GM13976 (cell line): ENCODE measurements around the gene TENM4.

Source experiments
- DNase-seq: peaks from one replicate; pipeline ENCODE4 v3.0.0; 2012; ENCODE audit warnings: low spot score
- CTCF ChIP-seq: IDR thresholded peaks from 2 replicates; pipeline ENCODE4 v1.5.1; 2012; ENCODE audit warnings: borderline replicate concordance, mild to moderate bottlenecking; ENCODE audit not compliant: insufficient read depth; ENCODE audit errors: extremely low read depth, missing control alignments, control extremely low read depth
- in situ Hi-C: fragments of 300-500 bp; cut with MboI; formaldehyde crosslinking; loops from one replicate; pipeline ENCODE4 v1.12.0; 2022; ENCODE audit warnings: low sequenced_read_pairs, mixed read lengths, inconsistent platforms; ENCODE audit not compliant: unreplicated experiment

TENM4 gene

DNA sequence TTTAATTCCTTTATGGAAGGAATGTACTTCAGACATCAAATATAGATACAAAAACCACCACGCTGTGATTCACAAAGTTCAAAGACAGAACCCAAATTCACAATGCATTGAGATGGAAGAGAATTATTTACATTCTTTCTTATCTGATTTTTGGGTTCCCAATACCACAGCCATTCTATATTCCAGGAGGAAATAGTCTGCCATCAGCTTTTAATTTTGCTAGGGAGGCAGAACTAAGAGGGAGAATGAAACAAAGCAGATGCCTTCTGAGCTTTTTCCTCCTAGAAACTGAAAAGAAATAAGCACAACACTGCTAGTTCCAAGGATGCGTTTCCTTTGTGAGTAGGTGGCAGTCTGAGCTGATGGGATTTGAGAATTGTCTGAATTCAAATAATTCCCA, 583.1 kb downstream of the TENM4 start:
- no peak for DNase-seq
- in situ Hi-C loops: no loop called here
- TF ChIP-seq CTCF: no peak

GRCh38 chr11:78856211-78856610, 584.6 kb downstream of the TENM4 start:
- no peak for DNase-seq
- in situ Hi-C loops: no loop called here
- TF ChIP-seq CTCF: no peak

DNA sequence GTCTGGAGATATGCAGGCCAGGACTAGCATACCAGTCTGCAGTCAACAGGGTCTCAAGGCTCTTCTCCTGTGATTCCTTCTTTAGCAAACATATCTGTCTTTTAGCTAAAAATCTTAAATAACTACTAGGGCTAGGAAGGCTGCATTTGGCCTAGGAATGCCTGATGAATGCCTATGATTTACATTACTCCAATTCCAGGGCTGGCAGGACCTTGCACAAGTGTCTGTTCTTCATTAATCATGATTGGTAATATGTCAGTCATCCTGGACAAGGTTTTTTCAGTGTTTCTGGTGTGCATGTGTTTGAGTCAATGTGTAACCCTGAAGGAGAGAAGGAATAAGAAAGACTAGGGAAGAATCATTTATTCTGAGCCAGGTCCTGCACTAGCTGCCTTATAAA, 585.7 kb downstream of the TENM4 start:
- in situ Hi-C loops: no loop called here
- DNase-seq: no peak
- no peak for TF ChIP-seq CTCF

- in situ Hi-C loops: no loop called here
- TF ChIP-seq CTCF: no peak
- DNase-seq: no peak
Observed at GRCh38 chr11:78853521-78853920, 587.3 kb downstream of the TENM4 start.

GRCh38 chr11:78851878-78852586, 588.8 kb downstream of the TENM4 start:
- no peak for DNase-seq
- in situ Hi-C loops: no loop called here
- TF ChIP-seq CTCF: no peak

DNA sequence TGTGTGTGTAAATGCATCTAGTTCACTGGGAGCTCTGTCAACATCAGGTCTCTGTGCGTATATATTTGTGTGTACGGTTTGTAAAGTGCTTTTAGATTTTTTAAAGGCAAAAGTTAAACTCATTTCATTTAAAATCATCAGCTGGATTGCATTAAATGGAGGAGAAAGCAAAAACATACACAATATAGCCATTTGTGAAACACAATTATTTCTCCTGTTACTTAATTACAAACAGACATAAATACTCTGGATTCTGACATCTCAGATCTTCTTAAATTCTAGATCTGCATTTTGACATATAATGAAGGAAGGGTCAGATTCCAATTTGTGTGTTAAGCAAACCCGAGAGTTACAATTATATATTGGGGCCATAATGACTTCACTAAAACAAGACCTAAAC, 590.8 kb downstream of the TENM4 start:
- in situ Hi-C loops: no loop called here
- TF ChIP-seq CTCF: no peak
- DNase-seq: no peak
